Measurements from ENCODE around the gene CDKN2B.

The CDKN2B gene

GRCh38 chr9:22052376-22052945 lies 43.4 kb upstream of the CDKN2B start:
- TF ChIP-seq, protein P1, sequence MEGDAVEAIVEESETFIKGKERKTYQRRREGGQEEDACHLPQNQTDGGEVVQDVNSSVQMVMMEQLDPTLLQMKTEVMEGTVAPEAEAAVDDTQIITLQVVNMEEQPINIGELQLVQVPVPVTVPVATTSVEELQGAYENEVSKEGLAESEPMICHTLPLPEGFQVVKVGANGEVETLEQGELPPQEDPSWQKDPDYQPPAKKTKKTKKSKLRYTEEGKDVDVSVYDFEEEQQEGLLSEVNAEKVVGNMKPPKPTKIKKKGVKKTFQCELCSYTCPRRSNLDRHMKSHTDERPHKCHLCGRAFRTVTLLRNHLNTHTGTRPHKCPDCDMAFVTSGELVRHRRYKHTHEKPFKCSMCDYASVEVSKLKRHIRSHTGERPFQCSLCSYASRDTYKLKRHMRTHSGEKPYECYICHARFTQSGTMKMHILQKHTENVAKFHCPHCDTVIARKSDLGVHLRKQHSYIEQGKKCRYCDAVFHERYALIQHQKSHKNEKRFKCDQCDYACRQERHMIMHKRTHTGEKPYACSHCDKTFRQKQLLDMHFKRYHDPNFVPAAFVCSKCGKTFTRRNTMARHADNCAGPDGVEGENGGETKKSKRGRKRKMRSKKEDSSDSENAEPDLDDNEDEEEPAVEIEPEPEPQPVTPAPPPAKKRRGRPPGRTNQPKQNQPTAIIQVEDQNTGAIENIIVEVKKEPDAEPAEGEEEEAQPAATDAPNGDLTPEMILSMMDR (IDR thresholded peaks at IDR 0.05; ENCODE audit: control insufficient read depth, extremely low read depth, insufficient read depth): no peak
- no peak overlapping the region for H3K4me3 ChIP-seq (ENCODE audit: low read depth, low read length)
- no peak for DNase-seq (ENCODE audit: low read depth)

DNA sequence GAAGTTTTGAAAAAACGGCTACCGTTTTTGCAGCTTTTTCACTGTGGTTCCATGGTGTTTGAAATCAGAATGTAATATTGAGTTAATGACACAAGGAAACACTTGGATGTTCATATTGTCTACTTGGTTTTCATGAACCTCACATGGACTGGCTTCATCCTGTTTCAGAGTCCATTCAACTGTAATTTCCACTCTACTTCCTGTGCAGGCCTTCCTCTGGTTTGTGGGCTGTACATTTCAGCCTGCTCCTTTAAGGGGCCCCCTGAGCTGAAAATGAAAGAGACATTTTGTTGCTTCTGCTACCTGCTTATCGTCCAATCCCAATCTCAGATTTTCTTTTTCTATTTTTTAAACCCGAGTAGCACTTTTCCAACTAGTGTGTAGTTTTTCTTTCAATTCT lies 41.8 kb upstream of the CDKN2B start:
- TF ChIP-seq, protein P1 (IDR thresholded peaks at IDR 0.05; ENCODE audit: control insufficient read depth, extremely low read depth, insufficient read depth): no peak
- H3K4me3 ChIP-seq (ENCODE audit: low read depth, low read length): no peak overlapping the region
- DNase-seq (ENCODE audit: low read depth): no peak

DNA sequence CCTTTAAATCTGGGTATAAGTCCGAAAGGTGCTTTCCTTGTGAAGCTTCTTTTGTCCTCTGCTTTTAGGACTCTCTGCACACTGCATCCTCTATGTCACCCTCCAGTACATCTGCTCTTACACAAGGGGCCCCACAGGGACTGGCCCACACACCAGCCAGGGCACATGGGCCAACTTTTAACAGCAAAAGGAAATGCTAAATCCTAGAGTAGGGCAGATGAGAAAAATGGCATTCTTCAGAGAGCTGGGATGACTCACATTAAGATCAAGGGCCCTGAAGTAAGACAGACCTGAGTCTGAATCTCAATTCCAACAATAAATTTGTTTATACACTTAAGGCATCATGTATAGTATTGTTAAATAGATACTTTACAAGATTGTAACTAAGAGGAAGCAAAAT lies 40.3 kb upstream of the CDKN2B start:
- no peak overlapping the region for H3K4me3 ChIP-seq (ENCODE audit: low read depth, low read length)
- TF ChIP-seq, protein P1 (IDR thresholded peaks at IDR 0.05; ENCODE audit: control insufficient read depth, extremely low read depth, insufficient read depth): no peak
- no peak for DNase-seq (ENCODE audit: low read depth)

DNA sequence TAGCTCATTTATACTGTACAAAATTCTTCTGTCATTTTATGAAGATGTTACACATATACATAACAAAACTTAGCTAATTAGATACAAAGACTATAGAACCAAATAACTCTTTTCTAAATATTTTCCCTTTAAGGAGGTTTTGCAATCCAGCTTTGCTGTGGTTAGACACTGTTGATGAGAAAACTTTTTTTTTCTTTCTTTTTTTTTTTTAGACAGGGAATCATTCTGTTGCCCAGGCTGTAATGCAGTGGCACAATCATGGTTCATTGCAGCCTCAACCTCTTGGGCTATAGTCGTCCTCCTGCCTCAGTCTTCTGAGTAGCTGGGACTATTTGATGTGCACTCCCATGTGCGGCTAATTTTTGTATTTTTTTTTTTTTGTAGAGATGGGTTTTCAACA lies 38.5 kb upstream of the CDKN2B start:
- TF ChIP-seq, protein P1 (IDR thresholded peaks at IDR 0.05; ENCODE audit: control insufficient read depth, extremely low read depth, insufficient read depth): no peak
- no peak overlapping the region for H3K4me3 ChIP-seq (ENCODE audit: low read depth, low read length)
- no peak for DNase-seq (ENCODE audit: low read depth)

GRCh38 chr9:22046243-22046885 lies 37.3 kb upstream of the CDKN2B start:
- no peak for DNase-seq (ENCODE audit: low read depth)
- H3K4me3 ChIP-seq (ENCODE audit: low read depth, low read length): no peak overlapping the region
- TF ChIP-seq, protein P1 (IDR thresholded peaks at IDR 0.05; ENCODE audit: control insufficient read depth, extremely low read depth, insufficient read depth): no peak

DNA sequence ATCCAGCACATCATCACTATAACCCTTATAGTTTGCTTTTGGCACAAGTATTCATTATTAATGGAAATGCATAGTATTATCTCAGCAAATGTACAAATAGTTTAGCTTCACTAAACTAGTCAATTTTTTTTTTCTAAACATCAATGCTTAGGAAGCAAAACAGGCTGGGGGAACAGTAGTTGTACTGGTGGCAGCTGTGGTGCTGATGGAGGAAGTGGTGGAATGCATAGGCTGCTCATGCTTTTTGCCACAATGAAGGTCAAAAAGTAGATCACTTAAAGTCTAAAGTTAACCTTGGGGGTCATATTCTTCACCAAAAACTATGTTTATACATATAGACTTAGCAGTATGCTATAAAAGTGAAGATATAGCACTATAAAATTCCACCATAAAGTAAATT lies 36.3 kb upstream of the CDKN2B start:
- TF ChIP-seq, protein P1 (IDR thresholded peaks at IDR 0.05; ENCODE audit: control insufficient read depth, extremely low read depth, insufficient read depth): no peak
- no peak for DNase-seq (ENCODE audit: low read depth)
- H3K4me3 ChIP-seq (ENCODE audit: low read depth, low read length): no peak overlapping the region

DNA sequence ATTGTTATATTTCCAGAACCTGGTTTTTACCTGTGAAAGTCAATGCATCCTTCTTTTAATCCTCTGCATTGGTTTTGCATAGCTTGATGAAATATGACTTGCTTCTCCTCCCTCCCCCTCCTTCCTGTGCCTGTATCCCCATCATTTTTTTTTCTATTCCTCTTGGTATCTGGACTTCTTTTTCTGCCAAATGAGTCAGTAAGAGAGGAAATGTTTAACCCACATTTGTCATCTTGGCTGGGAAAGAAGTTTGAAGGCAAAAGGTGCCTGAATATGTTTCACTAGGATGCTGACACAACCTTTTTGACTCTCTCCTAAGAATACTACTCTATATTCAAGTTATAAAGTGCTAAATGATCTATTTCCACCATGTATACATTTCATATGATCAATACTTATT lies 35.5 kb upstream of the CDKN2B start:
- no peak for DNase-seq (ENCODE audit: low read depth)

More for the DNA sequence above, 35.5 kb upstream of the CDKN2B start:
- TF ChIP-seq, protein P1 (IDR thresholded peaks at IDR 0.05; ENCODE audit: control insufficient read depth, extremely low read depth, insufficient read depth): no peak
- no peak overlapping the region for H3K4me3 ChIP-seq (ENCODE audit: low read depth, low read length)

Measured in LNCaP clone FGC (cell line).